NCI-H2227 (cell line): ENCODE measurements around the gene AVPI1.
"Not testable (repeated sequence)": the region's sequence is repeated elsewhere in the genome, so short reads cannot be mapped to it uniquely, and the experiment has no call there.

Source experiments
- DNase-seq: peaks from one replicate; lab custom pipeline; 2025; ENCODE audit not compliant: unreplicated experiment; lab: John Stamatoyannopoulos, UW

AVPI1 gene

DNA sequence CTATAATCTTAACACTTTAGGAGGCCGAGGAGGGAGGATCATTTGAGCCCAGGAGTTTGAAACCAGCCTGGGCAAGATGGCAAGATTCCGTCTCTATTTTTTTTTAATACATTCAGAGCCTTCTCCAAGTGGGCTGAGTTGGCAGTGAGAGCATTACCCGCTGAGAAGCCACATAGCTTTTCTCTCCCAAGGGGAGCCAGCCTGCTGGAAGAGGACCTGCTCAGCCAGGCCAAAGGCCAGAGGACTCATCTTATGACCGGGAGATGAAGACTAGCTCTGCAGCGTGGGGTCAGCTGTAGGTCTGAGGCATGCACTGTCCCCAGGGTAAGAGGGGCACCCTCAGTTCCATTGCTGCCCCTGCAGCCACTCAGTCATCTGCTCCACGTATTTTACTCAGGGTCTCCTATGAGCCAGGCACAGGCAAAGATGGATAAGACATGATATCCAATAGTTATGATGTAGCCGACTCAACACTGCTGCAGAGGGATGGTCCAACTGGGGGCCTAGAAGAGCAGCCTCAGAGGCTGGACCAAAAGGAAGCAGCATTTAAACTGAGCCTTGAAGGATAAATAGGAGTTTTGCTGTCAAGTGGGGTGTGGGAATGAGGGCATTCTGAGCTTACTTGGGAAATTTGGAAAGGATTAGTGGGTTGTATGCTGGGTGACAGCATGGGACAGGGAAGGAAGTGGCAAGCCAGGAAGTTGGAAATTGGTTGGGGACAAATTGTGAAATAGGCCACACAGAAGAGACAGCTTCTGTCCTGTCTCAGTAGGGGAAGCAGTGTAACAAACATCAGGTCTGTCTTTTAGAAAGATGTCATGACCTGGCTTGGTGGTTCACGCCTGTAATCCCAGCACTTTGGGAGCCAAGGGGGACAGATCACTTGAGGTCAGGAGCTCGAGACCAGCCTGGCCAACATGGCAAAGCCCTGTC is 24.9 kb upstream of the AVPI1 start:
- no peak for DNase-seq

DNA sequence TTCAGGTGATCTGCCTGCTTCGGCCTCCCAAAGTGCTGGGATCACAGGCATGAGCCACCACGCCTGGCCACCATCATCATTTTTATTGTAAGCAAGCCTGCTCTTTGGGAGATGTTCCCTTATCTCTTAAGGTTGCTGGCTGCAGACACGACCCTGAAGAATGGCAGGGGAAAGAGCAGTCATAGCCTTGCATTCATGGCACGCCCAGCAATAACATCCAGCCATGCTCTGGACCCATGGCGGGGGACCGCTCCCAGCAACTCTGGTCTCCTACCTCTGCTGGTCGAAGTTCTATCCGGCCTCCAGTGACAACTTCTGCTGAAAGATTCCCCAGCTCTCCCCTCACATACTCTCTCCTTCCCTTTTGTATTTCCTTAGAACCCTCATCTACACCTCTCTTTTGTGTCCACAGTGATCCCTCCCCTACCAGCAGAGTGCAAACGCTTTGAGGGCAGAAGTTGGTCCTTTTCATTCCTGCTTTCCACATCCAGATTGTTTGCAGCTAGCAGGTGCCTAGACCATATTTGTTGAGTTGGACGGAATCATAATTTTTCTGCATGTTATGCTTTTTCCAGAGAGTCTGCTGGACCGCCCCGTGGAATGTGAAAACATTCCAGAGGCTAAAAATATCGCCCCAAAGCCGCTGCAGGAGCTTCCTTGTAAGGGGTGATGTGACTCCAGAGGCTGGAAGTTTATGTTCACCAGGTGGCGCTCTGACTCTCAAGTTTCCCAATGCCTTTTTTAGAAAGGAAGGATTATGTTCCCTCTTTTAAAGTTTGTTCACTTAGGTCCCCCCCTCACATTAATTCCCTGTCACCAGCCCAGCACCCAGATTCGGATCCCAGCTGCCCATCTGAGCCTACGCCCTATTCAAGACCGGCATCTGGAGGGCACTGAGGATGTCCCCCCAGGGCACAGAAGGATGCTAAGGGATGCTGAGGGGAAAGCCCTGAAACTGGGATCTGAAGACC is 22.2 kb upstream of the AVPI1 start:
- peak; percentile 35 for DNase-seq

DNA sequence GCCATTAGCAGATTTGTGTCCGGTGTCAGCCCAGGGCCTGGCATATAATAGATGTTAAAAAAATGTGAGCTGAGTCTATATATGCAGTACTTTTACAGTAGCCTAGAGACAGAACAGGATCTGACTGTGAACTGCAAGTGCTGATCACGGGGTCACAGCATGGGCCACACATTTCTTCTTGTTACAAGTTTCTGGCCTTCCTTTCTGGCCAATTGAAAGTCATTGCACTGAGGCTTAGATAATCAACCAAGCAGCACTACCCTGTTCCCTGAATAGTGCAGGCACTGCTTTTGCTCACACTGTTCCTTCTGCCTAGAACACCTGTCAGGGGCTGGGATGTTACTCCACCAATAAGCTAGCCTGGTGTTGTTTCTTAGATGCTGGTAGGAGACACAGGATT is 21.1 kb upstream of the AVPI1 start:
- DNase-seq = no peak

DNA sequence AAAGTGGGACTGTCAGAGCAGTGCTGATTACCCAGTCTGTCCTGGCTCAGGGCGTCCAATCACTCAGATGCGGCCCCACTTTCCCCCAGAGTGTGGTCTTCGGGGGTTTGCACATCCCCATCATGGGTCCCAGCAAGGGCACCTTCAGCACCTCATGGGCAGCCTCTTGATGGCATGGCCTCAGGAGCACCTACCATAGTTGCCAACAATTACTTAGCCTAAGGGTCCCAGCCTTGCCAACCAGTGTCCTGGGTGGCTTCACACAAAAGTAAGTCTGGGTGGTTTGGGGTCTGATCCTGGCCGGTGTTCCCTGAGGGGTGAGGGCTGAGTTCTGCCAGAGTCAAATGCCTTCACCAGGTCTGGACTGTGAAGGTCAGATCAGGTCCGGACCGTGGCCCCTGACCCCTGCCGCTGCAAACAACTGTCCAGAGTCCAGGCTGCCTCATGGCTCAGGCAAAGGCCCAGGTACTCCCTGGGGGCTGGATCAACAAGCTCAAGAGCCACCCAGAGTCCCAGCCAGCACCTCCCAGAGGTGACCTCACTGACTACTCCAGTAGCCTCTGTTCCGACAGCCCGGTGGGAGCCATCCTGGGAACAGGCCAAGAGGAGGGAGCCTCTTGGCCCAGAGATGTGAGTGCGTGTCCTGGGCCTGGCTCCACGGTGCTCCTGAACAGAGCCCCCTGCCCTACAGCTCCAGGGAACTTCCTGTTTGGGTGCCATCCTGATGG is 20.3 kb upstream of the AVPI1 start:
- DNase-seq = no peak

DNA sequence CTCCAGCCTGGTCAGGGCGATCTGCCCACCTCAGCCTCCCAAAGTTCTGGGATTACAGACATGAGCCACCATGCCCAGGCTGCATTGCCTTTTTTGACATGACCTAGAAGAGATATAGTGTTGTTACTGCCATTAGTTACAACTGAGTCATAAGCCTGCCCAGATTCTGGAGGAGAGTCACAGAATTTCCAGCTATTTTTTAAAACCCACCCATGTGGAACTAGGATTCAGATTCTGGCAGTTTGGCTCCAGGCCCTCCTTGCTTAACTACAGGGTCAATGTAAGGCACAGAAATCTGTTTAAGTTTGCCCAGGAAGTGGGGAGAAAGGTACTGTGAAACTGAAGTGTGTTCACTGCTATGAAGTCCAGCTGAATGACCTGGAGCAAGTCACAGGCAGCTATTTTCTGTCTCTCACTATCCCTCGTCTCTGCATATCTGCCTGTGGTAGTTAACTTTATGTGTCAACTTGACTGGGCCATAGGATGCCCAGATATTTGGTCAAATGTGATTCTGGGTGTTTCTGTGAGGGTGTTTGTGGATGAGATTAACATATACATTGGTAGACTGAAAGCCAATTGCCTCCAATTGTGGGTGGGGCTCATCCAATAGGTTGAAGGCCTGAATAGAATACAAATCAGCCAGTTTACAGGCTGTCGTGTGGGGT is 18.1 kb upstream of the AVPI1 start:
- DNase-seq = no peak

DNA sequence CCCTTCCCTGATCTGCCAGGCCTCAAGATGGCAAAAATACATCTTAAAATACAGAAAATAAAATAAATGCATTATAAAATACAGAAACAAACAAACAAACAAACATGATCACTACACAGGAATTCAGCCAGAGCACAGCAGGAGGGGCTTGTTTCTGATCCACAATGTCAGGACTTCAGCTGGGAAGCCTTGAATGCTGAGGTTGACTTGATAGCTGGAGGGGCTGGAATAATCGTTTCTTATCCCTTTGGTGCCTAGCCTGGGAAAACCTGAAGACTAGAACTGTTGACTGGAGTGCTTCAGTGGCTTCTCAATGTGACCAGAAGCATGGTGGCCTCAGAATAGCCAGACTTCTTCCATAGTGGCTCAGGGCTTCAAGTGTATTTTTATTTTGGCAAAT is 17.3 kb upstream of the AVPI1 start:
- DNase-seq = no peak

DNA sequence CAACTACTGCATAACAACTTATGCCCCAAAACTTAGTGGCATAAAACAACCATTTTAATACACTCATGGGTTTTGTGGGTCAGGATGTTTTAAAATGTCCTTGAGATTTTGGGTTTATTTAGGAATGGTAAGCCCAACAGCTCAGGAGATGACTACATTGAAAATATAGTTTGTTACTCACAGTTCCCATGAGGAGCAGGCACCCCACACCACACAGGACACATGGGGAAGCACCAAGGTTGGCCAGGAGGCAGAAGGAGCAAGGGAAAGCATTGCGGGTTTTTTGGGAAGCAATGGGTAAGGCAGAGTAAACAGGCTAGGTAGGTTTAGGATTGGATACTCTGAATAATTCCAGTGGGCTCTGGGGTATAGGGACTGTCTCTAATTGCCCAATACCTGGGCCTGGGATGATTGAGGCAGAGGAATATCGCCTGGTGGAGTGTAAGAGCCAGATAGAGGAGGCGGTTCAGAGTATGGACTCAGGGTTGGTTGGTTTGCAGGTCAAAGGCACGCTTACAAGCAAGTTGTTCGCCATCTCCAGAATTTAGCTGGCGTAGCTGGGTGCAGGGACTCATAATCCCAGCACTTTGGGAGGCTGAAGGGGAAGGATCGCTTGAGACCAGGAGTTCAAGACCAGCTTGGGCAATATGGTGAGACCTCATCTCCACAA is 16.5 kb upstream of the AVPI1 start:
- DNase-seq = no peak

DNA sequence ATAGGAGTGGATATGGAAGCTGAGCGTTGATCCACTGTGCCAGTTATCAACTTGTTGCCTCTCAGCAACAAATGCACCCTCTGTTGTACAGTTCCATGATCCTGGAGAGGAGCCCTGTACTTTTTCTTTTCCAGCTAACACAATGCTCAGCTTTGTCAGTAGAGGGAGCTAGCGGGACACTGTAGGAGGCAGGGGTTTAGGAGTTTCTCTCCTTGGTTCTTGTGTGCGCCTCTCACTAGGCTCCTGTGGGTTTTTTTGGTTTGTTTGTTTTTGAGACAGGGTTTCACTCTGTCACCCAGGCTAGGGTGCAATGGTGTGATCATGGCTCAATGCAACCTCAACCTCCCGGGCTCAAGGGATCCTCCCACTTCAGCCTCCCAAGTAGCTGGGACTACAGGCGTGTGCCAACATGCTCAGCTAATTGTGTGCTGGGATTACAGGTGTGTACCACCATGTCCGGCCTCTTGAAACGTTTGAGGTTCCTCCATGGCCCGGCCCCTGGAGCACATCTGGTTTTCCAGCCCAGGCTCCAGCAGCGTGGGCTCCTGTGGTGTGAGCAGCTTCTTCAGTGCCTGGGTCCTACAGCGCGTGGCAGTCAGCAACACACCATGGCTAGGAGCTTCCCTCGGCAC is 14.5 kb upstream of the AVPI1 start:
- DNase-seq = peak; percentile 74

DNA sequence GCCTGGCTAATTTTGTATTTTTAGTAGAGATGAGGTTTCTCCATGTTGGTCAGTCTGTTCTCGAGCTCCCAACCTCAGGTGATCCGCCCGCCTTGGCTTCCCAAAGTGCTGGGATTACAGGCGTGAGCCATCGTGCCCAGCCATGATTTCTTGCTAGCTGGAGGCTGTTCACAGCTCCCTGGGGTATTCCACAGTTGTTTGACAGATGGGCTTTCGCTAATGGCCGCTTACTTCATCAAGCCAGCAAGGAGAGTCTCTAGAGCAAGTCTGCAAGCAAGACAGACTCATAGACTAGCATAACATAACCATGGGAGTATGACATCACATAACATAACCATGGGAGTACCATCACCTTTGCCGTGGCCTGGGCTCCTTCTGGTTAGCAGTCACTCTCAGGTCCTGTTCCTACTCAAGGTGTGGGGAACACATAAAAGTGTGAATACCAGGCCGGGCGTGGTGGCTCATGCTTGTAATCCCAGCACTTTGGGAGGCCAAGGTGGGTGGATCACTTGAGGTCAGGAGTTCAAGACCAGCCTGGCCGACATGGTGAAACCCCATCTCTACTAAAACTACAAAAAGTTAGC is 11.1 kb upstream of the AVPI1 start:
- DNase-seq = not testable (repeated sequence)

DNA sequence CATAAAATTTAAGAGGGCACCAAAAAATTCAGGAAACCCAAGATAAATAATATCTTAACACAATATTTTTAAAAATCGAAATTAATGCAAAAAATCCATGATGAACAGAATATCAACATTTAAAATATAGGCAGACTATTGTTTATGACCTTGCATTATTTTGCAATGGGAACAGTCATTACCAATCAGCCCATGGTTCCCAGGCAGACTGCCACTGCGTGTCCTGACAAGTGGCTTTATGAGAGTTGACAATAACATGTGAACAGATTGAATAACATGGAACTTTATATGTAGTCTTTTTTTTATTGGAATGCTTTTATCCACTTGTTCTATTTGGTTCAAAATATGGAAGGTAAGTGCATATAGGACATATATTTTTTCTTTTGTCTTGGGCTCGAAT is 3.1 kb upstream of the AVPI1 start:
- DNase-seq = no peak

DNA sequence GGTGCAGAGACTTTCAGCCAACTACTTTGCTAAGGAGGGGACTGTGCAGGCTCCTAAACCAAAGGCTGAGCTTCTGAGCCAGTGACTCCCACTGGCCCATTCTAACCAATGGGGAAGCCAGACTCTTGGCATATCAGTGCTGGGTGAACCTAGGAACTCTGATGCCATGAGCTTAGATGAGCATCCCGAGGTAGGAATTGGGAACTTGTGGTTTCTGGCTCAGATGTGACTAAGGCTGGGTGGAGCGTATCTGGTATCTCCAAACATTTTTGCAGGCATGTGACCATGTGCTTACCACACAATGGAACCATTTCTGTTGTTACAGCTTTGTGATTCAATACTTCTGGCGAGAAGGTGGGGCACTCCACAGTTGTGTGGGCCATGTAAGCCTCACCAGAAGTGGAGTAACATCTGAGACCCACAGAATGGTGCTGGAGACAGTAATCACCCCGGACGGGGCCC is 2.5 kb upstream of the AVPI1 start:
- DNase-seq = no peak

DNA sequence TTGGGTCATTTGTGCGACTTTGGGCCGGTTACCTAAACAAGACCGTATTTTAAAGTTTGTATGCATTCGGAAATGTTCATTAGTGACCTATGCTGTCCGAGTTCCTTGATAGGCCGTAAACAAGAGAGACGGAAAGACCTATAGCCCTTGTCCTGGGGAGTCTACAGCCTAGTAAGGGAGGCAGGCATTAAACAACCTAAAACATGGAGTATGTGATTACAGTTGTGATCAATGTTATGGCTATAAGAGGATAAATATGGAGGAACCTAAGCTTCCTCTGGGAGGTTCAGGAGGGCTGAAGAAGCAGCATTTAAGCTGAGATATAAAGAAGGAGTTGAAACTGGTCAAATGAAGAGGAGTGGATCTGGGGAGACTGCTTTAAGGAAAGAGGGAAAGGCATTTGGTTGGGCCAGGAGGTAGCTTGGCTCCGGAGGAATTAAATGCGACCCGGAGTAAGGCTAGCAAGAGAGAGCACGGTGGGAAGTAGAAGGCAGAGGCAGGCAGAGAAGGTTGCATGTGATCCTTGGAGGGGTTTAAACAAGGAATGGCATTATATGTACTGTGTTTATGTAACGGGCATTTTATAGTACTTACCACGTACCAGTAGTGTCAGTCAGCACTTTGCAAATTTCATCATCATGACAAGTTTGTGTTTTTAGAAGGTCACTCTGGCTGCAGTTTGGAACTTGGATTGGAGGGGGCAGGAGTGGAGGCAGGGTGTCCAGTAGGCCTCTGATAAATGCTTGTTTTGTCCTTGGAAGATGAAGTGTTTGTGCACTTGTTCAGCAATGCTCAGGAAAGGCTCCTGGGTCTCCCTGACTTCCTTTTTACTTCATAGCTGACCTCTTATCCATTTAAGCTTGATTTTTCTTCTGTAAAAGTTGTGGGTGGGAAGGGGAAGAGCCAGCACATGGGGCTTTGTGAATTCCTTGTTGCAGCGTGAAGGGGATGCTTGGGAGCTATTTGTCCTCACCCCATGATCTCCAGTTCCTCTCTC is 1.0 kb upstream of the AVPI1 start:
- no peak for DNase-seq

DNA sequence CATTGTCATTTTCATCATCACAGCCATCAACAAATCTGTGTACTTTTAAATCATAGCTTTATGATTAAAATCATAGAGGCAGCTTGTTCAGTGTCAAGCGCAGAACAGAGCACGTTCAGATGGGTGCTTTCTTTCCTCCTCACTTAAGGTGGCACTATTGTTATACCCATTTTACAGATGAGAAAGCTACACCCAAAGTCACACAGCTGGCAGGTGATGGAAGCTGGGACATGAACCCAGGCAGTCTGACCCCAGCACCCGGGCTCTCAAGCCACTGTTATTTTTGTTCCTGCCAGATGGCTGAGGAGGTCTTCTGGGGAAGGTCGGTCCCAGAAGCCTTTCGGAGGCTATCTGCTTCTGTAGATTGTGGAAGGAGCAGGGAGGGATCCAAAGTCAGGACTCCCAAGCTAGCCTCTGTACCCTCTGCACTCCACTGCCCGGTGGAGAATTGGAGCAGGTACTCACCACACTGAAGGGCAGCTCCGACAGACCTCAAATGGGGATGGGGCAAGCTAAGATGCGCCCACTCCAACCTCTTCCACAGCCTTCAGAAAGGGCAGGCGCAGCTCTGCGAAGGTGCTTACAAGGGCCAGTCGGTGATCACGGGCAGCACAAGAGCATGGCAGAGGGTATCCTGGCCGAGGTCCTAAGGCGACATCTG is 610 bp downstream of the AVPI1 start:
- DNase-seq = no peak

DNA sequence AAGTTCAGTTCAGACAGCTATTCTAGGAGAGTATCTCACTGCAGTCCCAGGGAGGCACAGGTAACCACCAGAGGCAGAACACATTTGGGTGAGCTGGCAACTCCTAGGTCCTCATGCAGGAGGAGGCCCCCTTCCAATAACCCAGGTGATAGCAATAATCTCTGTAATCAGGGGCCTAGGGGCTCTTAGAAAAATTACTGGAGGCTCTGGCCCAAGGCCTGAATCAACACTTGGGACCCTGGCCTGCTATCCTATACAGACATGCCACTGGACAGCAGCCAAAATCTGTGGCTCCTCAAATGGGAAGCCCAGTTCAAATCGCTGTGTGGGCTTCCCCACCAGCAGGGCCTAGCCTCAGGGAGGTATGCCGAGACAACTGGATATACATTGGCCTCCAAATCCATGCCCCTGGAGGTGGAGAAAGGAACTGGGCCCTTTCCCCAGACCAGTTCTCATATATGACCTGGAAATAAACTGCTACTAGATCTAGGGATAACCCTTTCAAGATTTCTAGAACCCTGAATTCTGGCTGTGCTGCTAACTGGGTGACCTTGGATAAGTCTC is 1.6 kb downstream of the AVPI1 start:
- DNase-seq = no peak

DNA sequence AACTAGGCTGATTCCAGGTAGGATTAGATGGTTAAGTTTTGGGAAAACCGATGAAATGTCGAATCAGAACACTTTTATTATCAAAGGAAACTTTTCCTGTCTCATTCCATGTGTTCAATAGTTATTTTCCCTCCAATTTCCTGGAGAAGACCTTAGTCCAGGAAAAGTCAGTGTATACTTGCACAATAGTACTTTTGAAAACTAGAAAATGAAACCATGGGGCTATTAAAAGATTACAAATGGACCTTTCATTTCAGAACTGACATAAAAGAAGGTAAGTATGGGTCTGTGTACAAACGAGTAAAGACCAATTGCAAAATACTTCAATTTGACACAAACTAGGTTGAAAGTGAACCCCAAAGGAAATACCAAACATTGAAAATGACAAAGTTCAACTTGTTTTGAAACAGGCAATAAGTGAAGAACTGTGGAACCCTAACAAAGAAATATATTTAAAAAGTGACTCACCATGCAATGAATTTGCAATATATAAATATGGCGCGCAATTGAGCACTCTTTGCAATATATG is 2.1 kb downstream of the AVPI1 start:
- DNase-seq = no peak

DNA sequence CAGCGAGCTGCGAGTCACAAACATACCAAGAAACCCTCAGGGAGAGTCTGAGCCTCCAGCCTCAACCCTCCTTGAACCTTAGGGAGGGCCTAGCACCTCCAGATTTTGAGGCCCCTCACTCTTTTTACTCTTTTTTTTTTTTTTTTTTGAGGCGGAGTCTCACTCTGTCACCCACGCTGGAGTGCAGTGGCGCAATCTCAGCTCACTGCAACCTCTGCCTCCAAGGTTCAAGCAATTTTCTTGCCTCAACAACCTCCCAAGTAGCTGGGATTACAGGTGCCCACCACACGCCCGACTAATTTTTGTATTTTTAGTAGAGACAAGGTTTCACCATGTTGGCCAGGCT is 2.7 kb downstream of the AVPI1 start:
- not testable (repeated sequence) for DNase-seq
